Stimulated activated CD4-positive, alpha-beta T cell treated with anti-CD3 and anti-CD28 coated beads, Interleukin-12 subunit alpha, Interleukin-12 subunit beta, amount 100 ng/mL, for 4 hours (primary cell): ENCODE data around the gene THEM5.

Source experiments
- DNase-seq: peaks from one replicate; pipeline ENCODE4 v3.0.0-alpha.2; 2020

Gene THEM5

DNA sequence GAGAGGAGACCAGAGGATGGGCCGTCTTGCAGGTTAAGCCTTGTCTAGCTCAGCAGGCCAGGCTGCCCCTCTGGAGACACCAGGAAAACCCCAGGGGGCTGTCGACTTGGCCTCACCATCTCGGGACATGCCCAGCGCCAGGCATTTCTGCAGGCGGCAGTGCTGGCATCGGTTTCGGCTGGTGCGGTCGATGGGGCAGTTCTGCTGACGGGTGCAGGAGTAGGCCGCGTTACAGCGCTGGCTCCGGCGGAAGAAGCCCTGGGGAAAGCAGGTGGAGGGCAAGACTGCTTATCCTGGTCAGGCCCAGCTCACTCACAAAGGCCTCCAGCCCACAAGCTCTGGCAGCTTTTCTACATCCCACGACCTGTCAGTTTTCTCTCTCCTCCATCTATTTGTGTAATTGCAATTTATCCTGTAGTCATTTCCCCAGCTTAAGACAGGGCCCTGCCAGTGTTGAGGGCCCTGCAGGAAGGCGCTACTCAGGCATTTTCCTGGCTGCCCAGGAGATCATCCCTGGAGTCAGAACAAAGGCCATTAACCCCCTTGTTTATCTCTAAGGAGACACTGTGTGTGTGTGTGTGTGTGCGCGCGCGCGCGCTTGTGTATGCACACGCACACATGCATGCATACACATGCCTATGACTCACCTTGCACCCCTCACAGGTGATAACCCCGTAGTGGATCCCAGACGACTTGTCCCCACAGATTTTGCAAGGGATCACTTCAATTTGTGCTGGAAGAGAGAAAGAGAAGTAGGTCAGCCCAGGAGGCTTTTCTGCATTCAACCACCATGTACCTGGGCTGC, 36.8 kb downstream of the THEM5 start:
- no peak for DNase-seq

DNA sequence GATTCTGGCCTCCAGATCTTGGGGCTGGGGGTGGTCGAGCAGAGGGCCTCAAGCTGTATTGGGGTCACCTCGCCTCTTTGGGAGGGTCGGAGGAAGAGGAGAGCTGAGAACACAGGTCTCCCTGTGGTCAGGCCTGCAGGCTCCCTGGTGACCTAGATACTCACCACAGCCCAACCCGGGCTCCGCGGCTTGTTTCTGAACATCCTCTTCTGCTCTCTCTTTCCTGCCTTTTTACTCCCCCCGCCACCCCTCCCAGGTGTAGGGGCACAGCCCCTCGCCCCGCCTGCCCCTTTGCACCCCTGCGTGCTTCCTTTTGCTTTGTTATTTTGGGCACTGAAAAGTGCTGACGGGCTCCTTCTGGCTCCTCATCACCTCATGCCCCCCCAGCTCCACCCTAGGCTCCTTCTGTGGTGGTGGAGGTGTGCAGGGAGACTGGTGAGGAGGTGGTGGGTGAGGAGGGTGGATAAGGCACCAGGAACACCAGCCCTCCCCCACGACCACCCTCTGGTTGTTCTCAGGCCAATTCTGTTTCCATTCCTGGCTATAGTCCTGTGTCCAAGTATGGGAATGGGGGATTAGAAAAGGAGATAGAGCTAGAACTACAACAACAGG, 37.7 kb downstream of the THEM5 start:
- DNase-seq: no peak

DNA sequence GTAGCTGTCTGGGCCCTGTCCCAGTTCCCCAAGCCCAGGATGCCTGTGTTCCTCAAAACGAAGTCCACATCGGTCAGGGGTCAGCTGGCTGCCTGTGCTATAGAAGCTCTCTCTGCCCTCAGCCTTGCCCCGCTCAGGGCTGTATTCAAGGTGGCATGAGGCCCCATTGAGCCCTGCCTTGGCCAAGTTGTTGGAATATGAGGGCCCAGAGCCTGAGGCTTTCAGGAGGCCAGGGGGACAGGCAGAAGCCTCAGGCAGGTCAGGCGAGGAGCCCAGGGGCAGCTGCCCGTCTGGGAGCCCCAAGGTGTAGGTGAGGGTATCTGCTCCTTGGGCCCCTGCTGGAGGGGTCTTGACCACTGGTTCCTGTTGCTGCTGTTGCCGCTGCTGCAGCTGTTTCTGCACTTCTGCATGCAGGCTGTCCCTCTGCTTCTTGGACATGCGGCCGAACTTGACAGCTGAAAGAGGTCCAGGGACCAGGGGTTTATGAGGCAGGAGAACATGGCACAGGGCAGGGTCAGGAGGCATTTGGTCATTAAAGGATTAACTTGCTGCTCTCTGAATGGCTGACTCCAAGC, 38.5 kb downstream of the THEM5 start:
- DNase-seq: no peak

DNA sequence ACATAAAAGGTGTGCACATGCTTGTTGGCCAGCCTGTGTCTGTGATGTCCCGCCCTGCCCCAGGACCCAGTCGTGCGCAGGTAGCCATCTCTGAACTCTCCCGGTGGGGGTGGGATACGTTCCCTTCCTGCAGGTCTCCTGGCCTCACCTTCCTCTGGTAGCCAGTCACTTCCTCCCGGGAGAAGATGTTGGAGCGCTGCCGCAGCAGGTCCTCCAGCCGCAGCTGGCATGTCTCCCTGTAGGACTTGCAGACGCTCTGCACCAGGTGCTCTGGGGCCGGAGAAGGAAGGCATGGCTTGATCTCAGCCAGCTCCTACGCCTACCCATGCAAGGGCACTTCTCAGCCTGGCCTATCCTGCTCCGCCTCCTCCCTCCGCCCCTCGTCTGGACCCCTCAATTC, 39.1 kb downstream of the THEM5 start:
- DNase-seq: no peak

DNA sequence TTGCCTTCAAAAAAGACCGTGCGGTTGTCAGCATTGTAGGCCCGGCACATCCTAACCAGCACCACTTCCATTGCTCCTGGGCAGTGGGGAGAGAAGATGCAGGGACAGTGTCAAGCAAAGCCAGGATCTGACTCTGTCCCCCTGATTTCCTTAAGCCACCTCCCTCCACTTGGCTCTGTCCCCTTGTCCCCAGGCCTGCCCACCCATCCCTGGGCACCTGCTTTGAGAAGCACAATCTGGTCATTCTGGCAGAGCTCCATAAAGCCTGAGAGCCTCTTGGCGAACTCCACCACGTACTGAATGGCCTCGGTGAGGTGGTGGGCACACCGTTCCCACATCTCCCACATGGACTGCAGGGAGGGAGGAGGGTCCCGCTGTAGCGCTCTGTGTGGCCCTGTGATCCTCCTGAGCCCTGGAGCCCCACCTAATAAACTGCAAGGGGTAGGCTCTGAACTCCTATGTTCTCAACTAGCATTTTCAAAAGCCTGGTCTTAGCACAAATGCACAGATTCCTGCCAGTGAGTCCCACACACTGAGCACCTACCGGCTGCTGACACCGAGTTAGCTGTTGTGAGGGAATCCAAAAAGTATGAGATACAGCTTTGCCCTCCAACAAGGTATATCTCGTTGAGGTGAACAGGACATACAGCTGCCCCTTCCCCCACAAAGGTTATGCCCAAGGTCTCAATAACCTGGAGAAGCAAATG, 40.1 kb downstream of the THEM5 start:
- DNase-seq: no peak

DNA sequence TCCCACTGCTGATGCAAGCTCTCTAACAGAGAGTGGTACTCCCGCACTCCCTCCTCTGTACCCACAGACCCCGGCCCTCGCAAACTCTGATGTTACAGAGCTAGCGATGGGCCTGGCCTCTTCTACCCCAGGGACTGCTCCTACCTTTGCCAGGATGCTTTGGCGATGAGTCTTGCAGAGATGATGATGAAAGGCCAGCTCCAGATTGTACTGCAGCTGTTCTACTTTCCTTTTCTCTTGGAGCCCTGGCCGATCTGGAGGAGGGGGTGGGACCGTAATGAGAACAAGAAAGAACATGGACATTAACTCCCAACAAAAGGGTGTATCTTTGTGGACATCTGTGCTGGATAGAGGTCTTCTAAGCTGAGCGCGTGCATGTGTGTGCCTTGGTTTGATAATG, 42.3 kb downstream of the THEM5 start:
- no peak for DNase-seq

DNA sequence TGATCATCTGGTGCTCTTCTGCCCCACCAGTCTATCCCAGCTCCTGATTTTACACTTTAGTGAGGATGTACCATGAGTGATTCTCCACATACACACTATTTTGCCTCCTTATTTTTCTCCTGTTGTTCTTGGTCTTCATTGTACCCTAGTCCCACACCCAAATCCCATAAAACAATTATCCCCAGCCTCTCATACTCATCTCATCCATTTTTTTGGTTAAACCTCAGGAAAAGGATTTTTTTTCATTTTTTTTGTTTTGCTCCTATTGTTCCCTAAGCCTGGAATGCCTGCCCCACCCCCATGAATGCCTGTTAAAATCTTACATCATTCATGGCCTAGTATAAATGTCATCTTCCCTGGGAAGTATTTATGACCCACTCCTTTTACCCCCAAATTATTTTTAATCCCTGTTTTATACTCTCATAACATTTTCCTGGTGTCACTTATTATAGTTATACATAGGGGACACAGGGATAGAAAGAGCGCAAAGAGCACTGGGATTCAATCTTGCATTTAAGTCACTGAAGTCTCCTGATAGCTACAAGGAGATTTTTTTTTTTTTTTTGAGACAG, 43.4 kb downstream of the THEM5 start:
- DNase-seq: no peak

DNA sequence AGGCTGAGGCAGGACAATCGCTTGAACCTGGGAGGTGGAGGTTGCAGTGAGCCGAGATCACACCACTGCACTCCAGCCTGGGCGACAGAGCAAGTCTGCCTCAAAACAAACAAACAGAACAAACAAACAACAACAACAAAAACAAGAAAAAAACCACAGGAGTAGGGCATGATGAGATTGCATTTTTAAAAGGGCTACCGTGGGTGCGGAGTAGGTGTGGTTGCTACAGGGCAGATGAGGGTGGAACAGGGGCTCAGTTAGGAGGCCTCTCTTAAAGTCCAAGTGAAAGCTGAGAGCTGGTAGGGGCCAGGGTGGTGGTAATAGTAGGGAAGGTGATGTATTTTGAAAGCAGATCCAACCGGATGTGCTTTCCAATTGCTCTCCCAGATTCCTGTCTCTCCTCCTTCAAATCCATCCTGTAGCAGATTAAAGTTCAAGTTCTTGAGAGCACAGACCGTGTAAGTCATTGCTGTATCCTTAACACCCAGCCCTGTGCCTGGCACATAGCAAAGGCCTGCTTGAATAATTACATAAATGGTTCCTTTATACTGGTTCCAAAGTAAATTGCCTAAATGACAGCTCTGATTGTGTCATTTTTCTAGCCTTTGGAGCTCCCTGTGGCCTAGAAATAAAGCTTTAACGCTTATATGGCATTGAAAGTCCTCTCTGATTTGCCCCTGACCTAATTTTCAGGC, 44.1 kb downstream of the THEM5 start:
- no peak for DNase-seq

DNA sequence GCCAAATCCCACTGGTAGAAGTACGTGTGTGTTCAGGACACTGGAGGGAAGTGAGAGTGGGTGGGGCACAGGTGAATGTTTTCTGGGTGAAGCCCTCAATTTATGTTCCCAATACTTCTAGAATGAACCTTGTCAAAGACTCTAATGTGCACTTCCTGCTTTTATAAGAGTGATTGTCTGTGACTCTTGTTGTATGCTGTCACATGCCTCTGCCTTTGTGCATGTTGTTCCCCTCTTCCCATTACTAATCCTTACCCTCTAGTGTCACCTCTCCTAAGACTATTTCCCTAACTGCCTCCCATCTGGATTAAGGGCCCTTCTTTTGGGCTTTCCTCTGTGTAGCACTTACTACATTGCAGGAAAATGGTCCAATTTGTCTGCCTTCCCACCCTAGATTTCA, 45.7 kb downstream of the THEM5 start:
- DNase-seq: no peak

DNA sequence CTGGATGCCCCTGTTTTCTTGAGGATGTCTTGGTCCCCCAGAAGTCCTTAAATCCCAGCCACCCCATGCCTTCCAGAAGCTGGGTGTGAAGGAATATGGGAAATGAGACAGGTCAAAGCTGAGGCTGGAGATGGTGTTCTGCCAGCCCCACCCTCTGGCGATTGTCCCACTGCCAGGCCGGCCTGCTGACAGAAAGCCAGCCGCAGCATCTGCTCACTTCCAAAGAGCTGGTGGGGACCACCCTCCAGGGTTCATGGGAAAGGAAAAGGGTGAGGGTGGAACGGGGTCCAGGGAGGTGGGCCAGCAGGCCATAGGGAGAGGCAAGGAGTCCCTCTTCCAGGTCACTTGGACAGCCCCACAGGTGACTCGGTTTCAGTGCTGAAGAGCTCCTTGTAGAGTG, 46.4 kb downstream of the THEM5 start:
- DNase-seq: no peak

DNA sequence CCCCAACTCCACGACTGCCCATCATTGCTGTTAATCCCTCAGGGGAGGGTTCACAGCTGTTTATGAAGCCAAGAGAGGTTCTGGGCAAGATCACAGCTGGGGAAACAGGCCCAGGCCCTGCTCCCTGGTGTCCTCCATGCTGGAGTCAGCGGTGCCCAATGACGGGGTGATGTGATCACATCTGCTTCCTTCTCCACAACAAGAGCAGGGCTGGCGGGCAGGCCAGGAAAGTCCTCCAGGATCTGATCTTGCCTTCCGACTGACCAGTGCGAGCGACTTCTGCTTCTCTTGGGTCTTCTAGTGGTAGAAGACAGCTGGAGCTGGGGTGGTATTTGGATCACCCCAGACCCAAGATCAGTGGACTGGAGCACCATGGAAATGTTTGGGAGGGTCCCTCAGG, 47.3 kb downstream of the THEM5 start:
- DNase-seq: no peak

DNA sequence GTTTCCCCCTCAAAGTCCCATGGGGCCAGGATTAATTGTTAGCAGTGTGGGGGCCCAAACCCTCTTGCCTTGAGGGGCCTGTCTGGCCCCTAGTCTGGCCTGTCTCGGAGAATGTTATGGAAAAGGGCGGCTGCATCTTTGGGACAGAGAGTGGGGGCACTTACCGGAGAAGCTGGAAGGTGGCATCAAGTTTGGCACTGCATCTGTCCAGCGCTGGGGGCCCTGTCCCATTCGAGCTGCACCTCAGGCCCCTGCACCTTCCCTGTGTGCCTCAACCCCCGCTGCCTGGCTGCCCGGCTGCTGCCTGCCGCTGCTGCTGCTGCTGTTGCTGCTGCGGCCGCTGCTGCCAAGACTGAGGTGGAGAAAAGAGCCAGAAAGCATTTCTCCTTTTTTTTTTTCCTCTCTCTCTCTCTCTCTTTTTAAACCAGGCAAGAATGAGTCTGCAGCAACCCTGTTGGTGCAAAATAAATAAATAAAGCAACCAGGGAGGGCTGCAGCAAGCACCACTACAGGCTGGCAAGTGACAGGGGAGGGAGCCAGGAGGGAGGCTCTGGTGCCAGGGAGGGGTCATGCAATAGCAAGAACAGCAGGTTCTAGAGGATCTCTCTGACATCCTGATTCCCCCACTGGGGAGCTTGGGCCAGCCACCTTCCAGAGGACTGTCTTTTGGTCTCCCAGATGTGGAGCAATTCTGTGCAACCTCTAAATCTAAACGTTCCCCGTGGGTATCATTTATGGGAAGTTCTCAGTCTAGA, 48.3 kb downstream of the THEM5 start, which contains the start of gene LINGO4:
TSS of gene LINGO4 (minus strand) at position 354 of the 755 bp plus-strand sequence. CDS start 2,715 bp downstream, outside the sequence.
- DNase-seq: no peak

DNA sequence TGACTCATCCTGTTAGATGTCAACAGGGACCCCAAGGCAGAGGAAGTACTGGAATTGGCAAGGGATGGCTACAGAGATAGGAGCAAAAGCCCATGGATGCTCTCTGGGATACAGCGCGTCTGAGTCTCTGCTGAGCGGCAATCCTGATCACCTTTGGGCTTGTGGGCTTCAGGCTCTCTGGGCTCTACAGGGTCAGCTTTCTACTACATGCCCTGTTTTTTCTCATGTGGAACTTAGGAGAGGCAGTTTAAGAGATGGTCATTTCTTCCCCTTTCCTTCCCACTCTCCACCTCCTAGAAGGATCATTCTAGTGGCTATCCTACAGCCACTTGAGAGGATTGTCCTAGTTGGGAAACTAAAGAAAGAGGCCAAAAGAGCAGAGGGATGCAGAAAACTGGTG, 49.6 kb downstream of the THEM5 start:
- DNase-seq: no peak

DNA sequence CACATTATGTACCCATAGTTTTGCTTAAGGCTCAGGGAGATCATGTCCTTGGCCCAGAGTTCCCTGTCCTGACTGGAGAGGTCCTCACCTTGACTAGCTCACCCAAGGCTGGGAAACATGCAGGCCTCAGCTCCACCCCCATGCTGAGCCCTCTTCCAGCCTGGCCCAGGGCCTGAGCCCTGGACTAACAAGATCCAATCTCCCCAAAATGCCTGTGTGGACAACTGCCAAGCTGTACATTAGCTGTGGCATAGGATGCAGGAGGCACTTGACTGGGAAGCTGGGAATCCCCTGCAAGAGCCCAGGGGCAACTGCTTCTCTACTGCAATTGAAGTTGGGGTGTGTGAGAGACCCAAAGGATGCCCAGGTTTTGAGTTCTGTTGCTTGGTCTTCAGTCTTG, 50.3 kb downstream of the THEM5 start:
- DNase-seq: no peak

DNA sequence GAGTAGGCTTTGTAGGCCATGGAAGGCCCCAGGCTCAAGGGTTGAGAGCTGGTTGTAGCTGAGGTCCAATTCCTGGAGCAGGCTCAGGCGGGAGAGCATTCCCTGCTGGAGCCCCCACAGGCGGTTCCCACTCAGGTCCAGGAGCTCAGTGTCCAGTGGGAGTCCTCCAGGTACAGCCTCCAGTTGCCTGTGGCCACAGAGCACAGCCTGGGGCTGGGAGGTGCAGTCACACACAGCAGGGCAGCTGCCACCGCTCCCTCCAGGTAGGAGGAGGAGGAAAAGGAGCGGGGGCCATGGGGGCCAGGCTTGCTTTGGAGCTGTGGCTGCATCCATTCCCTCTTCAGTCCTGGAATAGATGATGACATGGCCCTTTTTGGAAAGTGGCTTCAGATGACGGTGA, 51.1 kb downstream of the THEM5 start:
- no peak for DNase-seq

DNA sequence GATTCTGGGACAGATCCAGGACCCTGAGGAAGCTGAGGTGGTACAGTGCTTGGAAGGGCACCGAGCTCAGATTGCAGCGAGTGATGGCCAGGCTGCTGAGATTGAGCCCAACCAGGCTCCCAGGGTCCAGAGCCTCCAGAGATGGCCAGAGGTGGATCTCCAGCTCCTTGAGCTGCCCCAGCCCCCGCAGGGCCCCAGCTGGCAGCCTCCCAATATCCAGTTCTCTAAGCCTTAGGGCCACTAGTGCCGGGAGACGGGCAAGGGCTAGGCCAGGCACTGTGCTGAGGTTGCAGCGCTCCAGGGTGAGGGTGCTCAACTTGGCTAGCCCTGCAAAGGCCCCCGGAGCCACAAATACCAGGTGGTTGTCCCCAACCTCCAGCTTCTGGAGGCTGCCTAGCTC, 51.7 kb downstream of the THEM5 start:
- DNase-seq: no peak

DNA sequence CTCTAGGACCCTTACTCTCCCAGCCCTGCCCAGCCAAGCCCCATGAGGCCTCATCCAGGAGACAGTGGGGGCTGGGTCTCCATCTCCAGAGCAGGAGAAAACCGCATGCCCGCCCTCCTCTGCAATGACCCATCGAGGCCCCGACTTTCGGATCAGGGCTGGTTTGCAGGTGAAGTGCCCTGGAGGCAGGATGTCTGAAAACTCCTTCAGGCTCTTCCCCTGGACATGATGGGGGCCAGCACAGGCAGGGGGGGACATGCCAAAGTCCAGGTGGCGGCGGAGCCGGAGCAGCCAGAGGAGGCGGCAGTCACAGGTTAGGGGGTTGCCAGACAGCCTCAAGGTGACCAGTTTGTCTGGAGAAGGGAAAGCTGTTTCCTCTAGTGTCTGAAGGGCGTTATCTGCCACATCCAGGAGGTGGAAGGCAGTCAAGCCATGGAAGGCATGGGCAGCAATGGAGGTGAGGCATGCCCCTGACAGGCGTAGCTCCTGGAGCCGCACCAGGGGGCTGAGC, 52.1 kb downstream of the THEM5 start:
- DNase-seq: no peak

DNA sequence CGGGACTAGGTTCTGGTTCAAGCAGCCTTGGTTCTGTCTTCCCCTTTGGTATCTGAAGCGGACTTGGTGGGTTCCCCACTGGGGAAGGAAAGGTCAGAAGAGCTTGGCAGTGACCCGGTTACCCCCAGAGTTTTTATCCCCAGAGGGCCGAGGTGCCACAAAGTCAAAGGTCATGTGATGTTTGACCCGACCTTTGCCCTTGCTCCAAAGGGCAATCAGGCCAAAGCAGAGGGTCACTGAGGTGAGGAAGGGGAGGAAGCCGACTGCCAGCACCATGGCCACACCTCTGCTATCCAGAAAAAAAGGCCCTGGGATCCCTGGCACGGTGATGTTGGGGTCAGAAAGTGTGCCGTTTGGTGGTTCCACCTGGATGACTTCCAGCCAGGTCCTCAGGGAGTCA, 52.7 kb downstream of the THEM5 start:
- no peak for DNase-seq

DNA sequence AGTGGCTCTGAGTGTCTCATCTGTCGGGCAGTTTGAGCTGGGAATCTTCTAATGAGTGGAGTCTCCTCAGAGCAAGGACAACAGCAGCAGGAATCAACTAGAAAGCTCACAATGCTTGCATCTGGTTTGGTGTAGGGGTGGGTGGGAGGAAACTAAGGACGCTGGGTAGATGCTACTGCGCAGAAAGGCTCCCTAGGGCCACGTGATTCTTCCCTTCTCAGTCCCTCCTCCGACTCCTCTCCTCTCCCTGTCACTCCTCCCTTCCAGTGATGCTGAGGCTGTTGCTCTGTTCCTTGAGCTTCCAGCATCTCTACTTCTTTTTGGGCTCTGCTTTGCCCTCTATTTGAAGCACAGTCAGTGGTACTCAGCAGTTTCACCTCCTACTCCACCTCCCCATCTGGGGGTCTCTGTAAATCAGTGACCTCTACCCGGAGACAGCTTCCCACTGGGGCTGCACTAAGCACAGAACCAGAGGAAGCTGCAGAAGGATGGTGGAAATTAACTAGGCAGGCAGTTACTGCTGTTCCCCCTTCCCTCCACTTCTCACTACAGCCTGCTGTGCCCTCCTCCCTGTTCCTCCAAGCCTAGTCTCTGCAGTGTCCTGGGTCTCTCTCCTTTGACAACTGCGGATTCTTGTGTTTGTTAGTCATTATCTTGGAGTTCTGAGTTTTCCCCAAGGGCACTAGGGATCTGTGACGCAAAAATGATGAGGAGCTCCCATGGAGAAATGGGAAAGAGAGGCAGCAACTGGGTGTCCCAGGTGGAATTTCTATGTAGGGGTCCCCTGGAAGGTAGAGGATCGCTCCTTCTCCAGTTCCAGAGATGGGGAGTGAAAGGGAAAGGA, 54.1 kb downstream of the THEM5 start:
- DNase-seq: no peak

DNA sequence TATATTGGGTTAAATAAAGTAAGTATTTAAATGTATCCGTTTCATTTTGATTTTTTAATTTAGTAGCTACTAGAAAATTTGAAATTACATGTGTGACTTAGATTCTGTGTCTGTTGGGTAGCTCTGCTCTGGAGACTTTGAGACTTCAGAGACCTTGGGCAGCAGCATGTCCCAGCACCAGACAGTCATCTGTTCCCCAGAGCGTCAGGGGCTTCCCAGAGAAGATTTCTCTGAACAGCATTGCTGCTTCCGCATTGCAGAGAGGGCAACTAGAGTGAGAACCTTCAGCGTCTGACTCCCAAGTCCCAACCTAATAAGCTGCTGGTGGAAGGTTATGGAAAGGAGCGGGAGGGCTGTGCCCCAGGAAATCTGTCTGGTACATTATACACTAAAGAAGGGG, 54.9 kb downstream of the THEM5 start:
- no peak for DNase-seq
